ENCODE measurements around the gene HOXC4. TPM values are rescaled to one million over a fixed set of nuclear protein-coding genes. Genes with fewer than 3 reads are reported as not detected.

The HOXC4 gene
- total RNA-seq, 1 experiment from 2014 or later = not detected

GRCh38 chr12:54071942-54072341 is 18.3 kb downstream of the HOXC4 start:
- Histone ChIP-seq H3K23ac (ENCODE audit: insufficient read length, low read depth, low read length) (no peak overlapping the region), H3K79me2 (ENCODE audit: insufficient read depth, low read length) (no peaks in the 10 kb centered on the region)

More at GRCh38 chr12:54071942-54072341, 18.3 kb downstream of the HOXC4 start:
- Histone ChIP-seq H3T11ph (ENCODE audit: low read length) (no peak overlapping the region), H2BK20ac (ENCODE audit: low read depth, low read length, poor library complexity, severe bottlenecking) (no peak overlapping the region), H3K4me2 (ENCODE audit: insufficient read depth, insufficient read length, low read length) (no peak overlapping the region), H3K56ac (ENCODE audit: insufficient read length, low read depth, low read length) (no peak overlapping the region), H3K23me2 (ENCODE audit: insufficient read length, low read depth, low read length, poor library complexity, severe bottlenecking) (no peaks in the 10 kb centered on the region), H4K8ac (replicated peaks; ENCODE audit: insufficient read length, low read depth, low read length) (no peak overlapping the region), H3K27ac (ENCODE audit: insufficient read length, low read depth, low read length) (no peak overlapping the region), H3K18ac (ENCODE audit: insufficient read length, low read depth, low read length) (no peak overlapping the region), H4K91ac (ENCODE audit: insufficient read length, low read depth, low read length) (no peak overlapping the region), H3K27me3 (ENCODE audit: insufficient read depth, low read length) (peaks cover 13% of the 10 kb centered on the region; the same call in 1 of the 2 replicates), H3K4me1 (ENCODE audit: insufficient read depth, low read length) (peaks cover 3% of the 10 kb centered on the region; the same call in 1 of the 2 replicates), H2AK5ac (ENCODE audit: insufficient read length, low read length) (no peak overlapping the region), H2BK12ac (ENCODE audit: insufficient read length, low read depth, low read length) (no peak overlapping the region), H2AFZ (ENCODE audit: low read length) (no peak overlapping the region), H3K79me1 (ENCODE audit: insufficient read depth, low read depth, low read length, poor library complexity, severe bottlenecking) (no peaks in the 10 kb centered on the region), H3K14ac (ENCODE audit: insufficient read depth, low read length) (no peak overlapping the region), H4K20me1 (ENCODE audit: control insufficient read depth, insufficient read depth, insufficient read length) (no peaks in the 10 kb centered on the region), H2BK5ac (ENCODE audit: insufficient read length, low read length) (no peak overlapping the region), H2BK15ac (ENCODE audit: low read depth, low read length) (no peak overlapping the region), H3K9me3 (ENCODE audit: control insufficient read depth, low read depth, low read length) (no peaks in the 10 kb centered on the region), H4K5ac (ENCODE audit: insufficient read length, low read depth, low read length) (no peak overlapping the region), H3K9ac (ENCODE audit: extremely low read depth, insufficient read length, low read length) (no peak overlapping the region), H2BK120ac (ENCODE audit: low read depth, low read length, poor library complexity, severe bottlenecking) (no peak overlapping the region), H3K4ac (ENCODE audit: low read depth, low read length) (no peak overlapping the region)
- no peak for TF ChIP-seq CTCF (conservative IDR thresholded peaks at IDR 0.05)
- H3K4me1 Mint-ChIP-seq = peaks cover 18 to 26% of the 10 kb centered on the region in 2 experiments
- H3K9me3 Mint-ChIP-seq = no peaks in the 10 kb centered on the region; a peak in 1 of 5 replicates
- no peak overlapping the region for H3K4me3 Mint-ChIP-seq
- no CpG with 5 or more reads among the region's 1 CpG for WGBS (ENCODE audit: extremely low coverage, insufficient read length, low lambda C conversion rate)
- DNase-seq = no peak
- H3K36me3 Mint-ChIP-seq (ENCODE audit: insufficient read depth in 1 of 3, low read depth in 3 of 3) = peaks cover 0 to 2% (median 0%) of the 10 kb centered on the region in 3 experiments; a peak in 1 of 7 replicates
- peaks cover 91% of the 10 kb centered on the region for H3K27me3 Mint-ChIP-seq (ENCODE audit: low read depth)
- H3K27ac Mint-ChIP-seq = no peak overlapping the region

Measured in H9 (cell line).